ENCODE measurements around the gene ATP13A4. TPM values are rescaled to one million over a fixed set of nuclear protein-coding genes. Genes with fewer than 3 reads are reported as not detected.

The ATP13A4 gene
- total RNA-seq, 4 donors from 2014 or later: 0.56 TPM; not detected in 3

GRCh38 chr3:193520738-193521137, 34.0 kb downstream of the ATP13A4 start:
- H3K36me3 ChIP-seq: no peaks in the 10 kb centered on the region
- no peaks in the 10 kb centered on the region for H3K27me3 ChIP-seq
- TF ChIP-seq CTCF (IDR thresholded peaks at IDR 0.05 in 4 of 5, conservative IDR thresholded peaks at IDR 0.05 in 1 of 5) (no peak), POLR2A (IDR thresholded peaks at IDR 0.05) (no peak)
- in situ Hi-C loops (cut with MboI; ENCODE audit: low sequenced_read_pairs in 4 of 4): no loop called here
- ATAC-seq: no peak
- H3K4me1 ChIP-seq: no peaks in the 10 kb centered on the region
- DNase-seq: no peak
- H3K4me3 ChIP-seq: no peak overlapping the region
- H3K27ac ChIP-seq: no peak overlapping the region
- intact Hi-C loops (cut with DNase I; ENCODE audit: low total_unique reads): no loop called here
- H3K9me3 ChIP-seq: no peaks in the 10 kb centered on the region

GRCh38 chr3:193515966-193516365, 38.7 kb downstream of the ATP13A4 start:
- Histone ChIP-seq H3K27ac (no peak overlapping the region), H3K36me3 (no peaks in the 10 kb centered on the region), H3K4me1 (no peaks in the 10 kb centered on the region), H3K9me3 (no peaks in the 10 kb centered on the region), H3K4me3 (no peak overlapping the region), H3K27me3 (no peaks in the 10 kb centered on the region)
- in situ Hi-C loops (cut with MboI; ENCODE audit: low sequenced_read_pairs in 4 of 4): no loop called here
- intact Hi-C loops (cut with DNase I; ENCODE audit: low total_unique reads): no loop called here
- DNase-seq (no peak), ATAC-seq (no peak)
- no peak for TF ChIP-seq CTCF (IDR thresholded peaks at IDR 0.05 in 4 of 5, conservative IDR thresholded peaks at IDR 0.05 in 1 of 5)
- no peak for TF ChIP-seq POLR2A (IDR thresholded peaks at IDR 0.05)

- intact Hi-C loops (cut with DNase I; ENCODE audit: low total_unique reads) (no loop called here), in situ Hi-C loops (cut with MboI; ENCODE audit: low sequenced_read_pairs in 4 of 4) (no loop called here)
- no peaks in the 10 kb centered on the region for H3K36me3 ChIP-seq
- ATAC-seq (no peak), DNase-seq (no peak)
- no peak overlapping the region for H3K4me3 ChIP-seq
- no peaks in the 10 kb centered on the region for H3K27me3 ChIP-seq
- no peaks in the 10 kb centered on the region for H3K4me1 ChIP-seq
- no peaks in the 10 kb centered on the region for H3K9me3 ChIP-seq
- H3K27ac ChIP-seq: no peak overlapping the region
- no peak for TF ChIP-seq POLR2A (IDR thresholded peaks at IDR 0.05)
- TF ChIP-seq CTCF (IDR thresholded peaks at IDR 0.05 in 4 of 5, conservative IDR thresholded peaks at IDR 0.05 in 1 of 5): no peak
These were observed 44.5 kb downstream of the ATP13A4 start for GRCh38 chr3:193510154-193510553.

- H3K9me3 ChIP-seq: no peaks in the 10 kb centered on the region
- TF ChIP-seq POLR2A (IDR thresholded peaks at IDR 0.05) (no peak), CTCF (IDR thresholded peaks at IDR 0.05 in 4 of 5, conservative IDR thresholded peaks at IDR 0.05 in 1 of 5) (no peak)
- H3K36me3 ChIP-seq: no peaks in the 10 kb centered on the region
- no peak overlapping the region for H3K4me3 ChIP-seq
- DNase-seq: no peak
- no peak overlapping the region for H3K27ac ChIP-seq
- H3K27me3 ChIP-seq: no peaks in the 10 kb centered on the region
- intact Hi-C loops (cut with DNase I; ENCODE audit: low total_unique reads): no loop called here
- in situ Hi-C loops (cut with MboI; ENCODE audit: low sequenced_read_pairs in 4 of 4): no loop called here
- no peaks in the 10 kb centered on the region for H3K4me1 ChIP-seq
- no peak for ATAC-seq
These were observed 45.4 kb downstream of the ATP13A4 start for GRCh38 chr3:193509103-193509965.

All from gastrocnemius medialis (tissue), 4 donors.